Fibroblast of lung (primary cell): ENCODE data around the gene ROGDI.

Experiments used
- CTCF ChIP-seq, 2 donors: IDR thresholded peaks in 1 of 2; conservative IDR thresholded peaks in 1 of 2; 1 replicate in 1 of 2; 2 replicates in 1 of 2; pipeline ENCODE4 v1.5.1; 2011 to 2012; ENCODE audit warnings: low read length in 2 of 2, control low read depth in 1 of 2, inconsistent platforms in 1 of 2, low read depth in 1 of 2, mild to moderate bottlenecking in 1 of 2
- EZH2 ChIP-seq: IDR thresholded peaks from 2 replicates; pipeline ENCODE4 v1.5.1; 2012; ENCODE audit warnings: low read length, control low read depth, mild to moderate bottlenecking; ENCODE audit errors: missing control alignments

- TF ChIP-seq CTCF (conservative IDR thresholded peaks at IDR 0.05 in 1 of 2, IDR thresholded peaks at IDR 0.05 in 1 of 2; ENCODE audit: low read depth in 1 of 2, low read length in 2 of 2) (no peak), EZH2 (no peak)
Observed at GRCh38 chr16:4831616-4832015, 29.2 kb upstream of the ROGDI start.
